Peyer's patch (tissue), 4 donors: Measurements from ENCODE around the gene SLC35B1.

Experiments
- POLR2A ChIP-seq, 2 donors: fragments of 450-650 bp; IDR thresholded peaks; one replicate each; pipeline ENCODE4 v1.5.1; 2017; ENCODE audit warnings: antibody characterized with exemption in 2 of 2, mild to moderate bottlenecking in 2 of 2, moderate library complexity in 2 of 2
- TF ChIP-seq, protein P1 (sequence below), 6 experiments: fragments of 450-650 bp in 4 of 6; fragments of 200-600 bp in 2 of 6; sonication (generic) in 1 of 6; IDR thresholded peaks; one replicate each; pipeline ENCODE4 v1.5.1; 2017 to 2019; ENCODE audit warnings: antibody characterized with exemption in 6 of 6, mild to moderate bottlenecking in 3 of 6, moderate library complexity in 1 of 6

- TF ChIP-seq, protein P1, sequence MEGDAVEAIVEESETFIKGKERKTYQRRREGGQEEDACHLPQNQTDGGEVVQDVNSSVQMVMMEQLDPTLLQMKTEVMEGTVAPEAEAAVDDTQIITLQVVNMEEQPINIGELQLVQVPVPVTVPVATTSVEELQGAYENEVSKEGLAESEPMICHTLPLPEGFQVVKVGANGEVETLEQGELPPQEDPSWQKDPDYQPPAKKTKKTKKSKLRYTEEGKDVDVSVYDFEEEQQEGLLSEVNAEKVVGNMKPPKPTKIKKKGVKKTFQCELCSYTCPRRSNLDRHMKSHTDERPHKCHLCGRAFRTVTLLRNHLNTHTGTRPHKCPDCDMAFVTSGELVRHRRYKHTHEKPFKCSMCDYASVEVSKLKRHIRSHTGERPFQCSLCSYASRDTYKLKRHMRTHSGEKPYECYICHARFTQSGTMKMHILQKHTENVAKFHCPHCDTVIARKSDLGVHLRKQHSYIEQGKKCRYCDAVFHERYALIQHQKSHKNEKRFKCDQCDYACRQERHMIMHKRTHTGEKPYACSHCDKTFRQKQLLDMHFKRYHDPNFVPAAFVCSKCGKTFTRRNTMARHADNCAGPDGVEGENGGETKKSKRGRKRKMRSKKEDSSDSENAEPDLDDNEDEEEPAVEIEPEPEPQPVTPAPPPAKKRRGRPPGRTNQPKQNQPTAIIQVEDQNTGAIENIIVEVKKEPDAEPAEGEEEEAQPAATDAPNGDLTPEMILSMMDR (IDR thresholded peaks at IDR 0.05): no peak
- no peak for TF ChIP-seq POLR2A (IDR thresholded peaks at IDR 0.05)
Measured at GRCh38 chr17:49717371-49717861, 9.7 kb upstream of the SLC35B1 start.
